ENCODE measurements around the gene MCCC1. TPM values are rescaled to one million over a fixed set of nuclear protein-coding genes. Genes with fewer than 3 reads are reported as not detected.
"Not testable (repeated sequence)": the region's sequence is repeated elsewhere in the genome, so short reads cannot be mapped to it uniquely, and the experiment has no call there.

Gene MCCC1
- total RNA-seq, 1 experiment from 2014 or later, result 52.6 TPM

- Histone ChIP-seq H2AFZ (no peak overlapping the region), H3K4me3 (no peak overlapping the region), H3K9me3 (ENCODE audit: insufficient read depth, low read depth) (0 out of 2 replicates have a peak, but pooled peaks cover 2% of the 10 kb centered on the region), H3K4me1 (replicated peaks; ENCODE audit: insufficient read depth) (peaks cover 6% of the 10 kb centered on the region), H3K4me2 (no peak overlapping the region), H3K36me3 (ENCODE audit: low read depth) (peaks cover 42% of the 10 kb centered on the region), H3F3A (ENCODE audit: insufficient read depth, low read depth) (peaks cover 2% of the 10 kb centered on the region), H3K79me2 (ENCODE audit: low read depth) (no peaks in the 10 kb centered on the region), H4K20me1 (ENCODE audit: insufficient read depth) (no peaks in the 10 kb centered on the region), H3K27ac (no peak overlapping the region), H3K9me2 (ENCODE audit: insufficient read depth) (no peaks in the 10 kb centered on the region), H3K27me3 (ENCODE audit: insufficient read depth, low read depth) (no peaks in the 10 kb centered on the region)
- POLR2A ChIA-PET (ENCODE audit: unreplicated experiment), result no interaction called here
- CTCF ChIA-PET, result no interaction called here
- intact Hi-C loops (cut with micrococcal nuclease; ENCODE audit: unreplicated experiment), result no loop called here
- no TSS peak for BruUV-seq (replicated peaks)
- DNase-seq, result no peak
- no peak for TF ChIP-seq EZH2 (IDR thresholded peaks at IDR 0.05; ENCODE audit: low read depth)
- TF ChIP-seq CTCF (conservative IDR thresholded peaks at IDR 0.05), result no peak
These were observed 30.2 kb downstream of the MCCC1 start for GRCh38 chr3:183069086-183069485.

DNA sequence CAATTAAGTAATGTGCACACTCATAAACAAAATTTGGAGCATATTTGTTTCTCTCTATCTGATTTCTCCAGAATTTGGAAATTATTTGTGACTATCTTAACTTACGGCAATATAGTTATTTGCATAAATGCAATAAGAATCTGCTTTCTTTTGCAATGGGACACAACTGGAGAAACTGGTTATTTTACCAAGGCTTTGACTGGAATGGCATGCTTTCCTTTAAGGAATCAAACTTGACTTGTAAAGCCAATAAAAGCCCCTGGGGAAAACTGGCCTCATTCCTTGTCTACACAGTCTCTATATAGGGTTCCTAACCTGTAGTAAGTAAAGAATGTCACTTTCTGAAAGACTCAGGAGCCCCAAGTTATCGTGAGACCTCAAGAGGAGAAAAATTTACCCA is 32.4 kb downstream of the MCCC1 start:
- H4K20me1 ChIP-seq (ENCODE audit: insufficient read depth); H3K79me2 ChIP-seq (ENCODE audit: low read depth); H3K27ac ChIP-seq; H3K9me3 ChIP-seq (ENCODE audit: insufficient read depth, low read depth); BruUV-seq (replicated peaks); H3K4me2 ChIP-seq; H3K4me1 ChIP-seq (replicated peaks; ENCODE audit: insufficient read depth); H3K27me3 ChIP-seq (ENCODE audit: insufficient read depth, low read depth); H3K4me3 ChIP-seq; H2AFZ ChIP-seq; intact Hi-C loops (cut with micrococcal nuclease; ENCODE audit: unreplicated experiment); DNase-seq; H3F3A ChIP-seq (ENCODE audit: insufficient read depth, low read depth); POLR2A ChIA-PET (ENCODE audit: unreplicated experiment); H3K9me2 ChIP-seq (ENCODE audit: insufficient read depth); CTCF ChIA-PET: not testable (repeated sequence)
- peaks cover 33% of the 10 kb centered on the region for H3K36me3 ChIP-seq (ENCODE audit: low read depth)

- DNase-seq, result no peak
- H3K9me2 ChIP-seq (ENCODE audit: insufficient read depth), result no peaks in the 10 kb centered on the region
- H3K4me2 ChIP-seq, result no peak overlapping the region
- CTCF ChIA-PET, result no interaction called here
- H3K4me3 ChIP-seq, result no peak overlapping the region
- intact Hi-C loops (cut with micrococcal nuclease; ENCODE audit: unreplicated experiment), result no loop called here
- H3K27me3 ChIP-seq (ENCODE audit: insufficient read depth, low read depth), result no peaks in the 10 kb centered on the region
- no peaks in the 10 kb centered on the region for H4K20me1 ChIP-seq (ENCODE audit: insufficient read depth)
- no peaks in the 10 kb centered on the region for H3K9me3 ChIP-seq (ENCODE audit: insufficient read depth, low read depth)
- H3K4me1 ChIP-seq (replicated peaks; ENCODE audit: insufficient read depth), result peaks cover 10% of the 10 kb centered on the region; the same call in 1 of the 2 replicates
- TF ChIP-seq CTCF (conservative IDR thresholded peaks at IDR 0.05), result no peak
- no peak for TF ChIP-seq EZH2 (IDR thresholded peaks at IDR 0.05; ENCODE audit: low read depth)
- H3F3A ChIP-seq (ENCODE audit: insufficient read depth, low read depth), result no peaks in the 10 kb centered on the region
- POLR2A ChIA-PET (ENCODE audit: unreplicated experiment), result no interaction called here
- no peak overlapping the region for H2AFZ ChIP-seq
- no peak overlapping the region for H3K27ac ChIP-seq
- H3K79me2 ChIP-seq (ENCODE audit: low read depth), result no peaks in the 10 kb centered on the region
- BruUV-seq (replicated peaks), result no TSS peak
- H3K36me3 ChIP-seq (ENCODE audit: low read depth), result 0 out of 2 replicates have a peak, but pooled peaks cover 19% of the 10 kb centered on the region
These were observed 34.8 kb downstream of the MCCC1 start for GRCh38 chr3:183064475-183064874.

Measured in PC-9 (cell line).